Caco-2 (cell line): ENCODE results near the gene SORCS2. TPM values are rescaled to one million over a fixed set of nuclear protein-coding genes. Genes with fewer than 3 reads are reported as not detected.

ENCODE experiments used
- BruUV-seq: library from RNA; stranded (reverse); fragments of 400-500 nt; replicated peaks from 2 replicates; lab custom pipeline; 2021; lab: Mats Ljungman, UMichigan
- CTCF ChIA-PET: fragments of 300-600 bp; sonication (Branson Sonifier 250); formaldehyde crosslinking; loops from one replicate; lab custom pipeline; 2022; ENCODE audit warnings: antibody characterized with exemption; lab: Charles Lee
- POLR2A ChIA-PET: fragments of 300-600 bp; sonication (Branson Sonifier 250); formaldehyde crosslinking; loops from one replicate; lab custom pipeline; 2022; ENCODE audit warnings: antibody characterized with exemption; lab: Charles Lee
- DNase-seq, 2 experiments: peaks; one replicate each; pipeline versions ENCODE4 v3.0.0 to v3.0.0-alpha.2; 2020 to 2022
- H3K27me3 ChIP-seq: replicated peaks from 2 replicates; pipeline ENCODE4 v1.6.0; 2011; ENCODE audit warnings: low read length; ENCODE audit not compliant: control insufficient read depth, insufficient read depth
- H3K36me3 ChIP-seq: 2 replicates; pipeline ENCODE4 v1.5.1; 2011; ENCODE audit warnings: low read length; ENCODE audit not compliant: control insufficient read depth, insufficient read depth
- H3K4me1 ChIP-seq: fragments of 250-450 bp; sonication (Bioruptor Pico); 2 replicates; pipeline ENCODE4 v1.5.1; 2020; ENCODE audit warnings: mild to moderate bottlenecking
- H3K4me3 ChIP-seq: 2 replicates; pipeline ENCODE4 v1.5.1; 2011; ENCODE audit warnings: low read depth, mild to moderate bottlenecking, control low read depth, low read length
- H3K9me3 ChIP-seq: fragments of 250-450 bp; sonication (Bioruptor Pico); 2 replicates; pipeline ENCODE4 v1.5.1; 2020; ENCODE audit warnings: mild to moderate bottlenecking, moderate library complexity
- H3K27ac Mint-ChIP-seq: one replicate; pipeline ENCODE4 v1.8.0; 2022; ENCODE audit warnings: mixed read lengths; ENCODE audit not compliant: unreplicated experiment
- H3K27me3 Mint-ChIP-seq: one replicate; pipeline ENCODE4 v1.8.0; 2022; ENCODE audit warnings: mixed read lengths; ENCODE audit not compliant: insufficient read depth, unreplicated experiment
- H3K36me3 Mint-ChIP-seq: one replicate; pipeline ENCODE4 v1.8.0; 2022; ENCODE audit warnings: mild to moderate bottlenecking, mixed read lengths; ENCODE audit not compliant: insufficient read depth, unreplicated experiment
- H3K4me1 Mint-ChIP-seq: one replicate; pipeline ENCODE4 v1.8.0; 2022; ENCODE audit warnings: low read depth, mixed read lengths; ENCODE audit not compliant: unreplicated experiment
- H3K4me3 Mint-ChIP-seq: one replicate; pipeline ENCODE4 v1.8.0; 2022; ENCODE audit warnings: mild to moderate bottlenecking, moderate library complexity, mixed read lengths; ENCODE audit not compliant: unreplicated experiment
- H3K9me3 Mint-ChIP-seq: one replicate; pipeline ENCODE4 v1.8.0; 2022; ENCODE audit warnings: mixed read lengths; ENCODE audit not compliant: unreplicated experiment
- CTCF ChIP-seq, 2 experiments: fragments of 200-600 bp in 1 of 2; IDR thresholded peaks; 1 replicate in 1 of 2; 2 replicates in 1 of 2; pipeline versions ENCODE4 v1.5.1 to v1.8.0; 2011 to 2022; ENCODE audit warnings: antibody characterized with exemption in 1 of 2, control low read depth in 1 of 2, inconsistent platforms in 1 of 2, low read depth in 1 of 2, low read length in 1 of 2, mild to moderate bottlenecking in 1 of 2, moderate library complexity in 1 of 2; ENCODE audit not compliant: insufficient read depth in 1 of 2, severe bottlenecking in 1 of 2, unreplicated experiment in 1 of 2
- intact Hi-C: fragments of 100-400 bp; cut with micrococcal nuclease; formaldehyde crosslinking; loops from one replicate; pipeline ENCODE4 v1.10.0; 2022; ENCODE audit not compliant: unreplicated experiment
- total RNA-seq: library from RNA; stranded (reverse); gene quantifications from 2 replicates; pipeline ENCODE4 v1.2.3, GENCODE V29; 2022

The SORCS2 gene
- total RNA-seq, 1 experiment from 2014 or later, result 1.6 TPM

GRCh38 chr4:7760228-7760627, 567.9 kb downstream of the SORCS2 start:
- no peak for DNase-seq
- no peak for TF ChIP-seq CTCF (IDR thresholded peaks at IDR 0.05; ENCODE audit: insufficient read depth in 1 of 2, low read depth in 1 of 2, low read length in 1 of 2, severe bottlenecking in 1 of 2, unreplicated experiment in 1 of 2)
- ChIA-PET CTCF (no interaction called here), POLR2A (no interaction called here)
- H3K9me3 ChIP-seq, result no peaks in the 10 kb centered on the region
- peaks cover 48% of the 10 kb centered on the region for H3K36me3 Mint-ChIP-seq
- H3K4me3 ChIP-seq, result no peak overlapping the region
- intact Hi-C loops, result no loop called here
- BruUV-seq, result no TSS peak
- no peaks in the 10 kb centered on the region for H3K9me3 Mint-ChIP-seq
- no peak overlapping the region for H3K27ac Mint-ChIP-seq
- H3K4me1 ChIP-seq, result peaks cover 17% of the 10 kb centered on the region
- no peak overlapping the region for H3K4me3 Mint-ChIP-seq
- no peaks in the 10 kb centered on the region for H3K4me1 Mint-ChIP-seq
- H3K27me3 Mint-ChIP-seq, result no peaks in the 10 kb centered on the region
- no peaks in the 10 kb centered on the region for H3K27me3 ChIP-seq
- H3K36me3 ChIP-seq, result no peaks in the 10 kb centered on the region; the same call in 1 of the 2 replicates

GRCh38 chr4:7760706-7761105, 568.4 kb downstream of the SORCS2 start:
- no peak overlapping the region for H3K27ac Mint-ChIP-seq
- Histone ChIP-seq H3K9me3 (no peaks in the 10 kb centered on the region), H3K4me3 (no peak overlapping the region), H3K27me3 (no peaks in the 10 kb centered on the region), H3K36me3 (no peaks in the 10 kb centered on the region; the same call in 1 of the 2 replicates), H3K4me1 (peaks cover 17% of the 10 kb centered on the region)
- H3K27me3 Mint-ChIP-seq, result no peaks in the 10 kb centered on the region
- no TSS peak for BruUV-seq
- CTCF ChIA-PET, result no interaction called here
- H3K36me3 Mint-ChIP-seq, result peaks cover 48% of the 10 kb centered on the region
- H3K4me3 Mint-ChIP-seq, result no peak overlapping the region
- intact Hi-C loops, result loop anchor here (1.0 kb wide), 2 partner anchors 42 to 227 kb away; no protein-coding TSS in a partner anchor
- no peaks in the 10 kb centered on the region for H3K4me1 Mint-ChIP-seq
- no peak for DNase-seq
- no peaks in the 10 kb centered on the region for H3K9me3 Mint-ChIP-seq
- POLR2A ChIA-PET, result no interaction called here
- TF ChIP-seq CTCF (IDR thresholded peaks at IDR 0.05; ENCODE audit: insufficient read depth in 1 of 2, low read depth in 1 of 2, low read length in 1 of 2, severe bottlenecking in 1 of 2, unreplicated experiment in 1 of 2), result no peak

- Mint-ChIP-seq H3K9me3 (no peaks in the 10 kb centered on the region), H3K4me3 (no peak overlapping the region), H3K36me3 (peaks cover 47% of the 10 kb centered on the region), H3K4me1 (no peaks in the 10 kb centered on the region), H3K27me3 (no peaks in the 10 kb centered on the region), H3K27ac (peak overlapping the region; percentile 42)
- DNase-seq, result no peak
- Histone ChIP-seq H3K9me3 (no peaks in the 10 kb centered on the region), H3K36me3 (no peaks in the 10 kb centered on the region; the same call in 1 of the 2 replicates), H3K4me1 (peaks cover 17% of the 10 kb centered on the region), H3K27me3 (no peaks in the 10 kb centered on the region), H3K4me3 (no peak overlapping the region)
- BruUV-seq, result no TSS peak
- intact Hi-C loops, result loop anchor here (1.0 kb wide), 2 partner anchors 41 to 226 kb away; no protein-coding TSS in a partner anchor
- CTCF ChIA-PET, result interaction anchor here (0.8 to 1.8 kb wide), 3 partner anchors 10 to 41 kb away, joined by 3 to 16 read pairs (median 4); no protein-coding TSS in a partner anchor
- TF ChIP-seq CTCF (IDR thresholded peaks at IDR 0.05; ENCODE audit: insufficient read depth in 1 of 2, low read depth in 1 of 2, low read length in 1 of 2, severe bottlenecking in 1 of 2, unreplicated experiment in 1 of 2), result no peak
- POLR2A ChIA-PET, result no interaction called here
These were observed 569.0 kb downstream of the SORCS2 start for GRCh38 chr4:7761312-7761711.
